Chondrocyte (in vitro differentiated cells): Measurements from ENCODE around the gene GAPDHS. TPM values are rescaled to one million over a fixed set of nuclear protein-coding genes. Genes with fewer than 3 reads are reported as not detected.

Experiments used
- DNase-seq: peaks from one replicate; pipeline ENCODE4 v3.0.0; 2021; ENCODE audit warnings: mixed read lengths, low spot score
- H3K27ac Mint-ChIP-seq: one replicate; pipeline ENCODE4 v1.8.0; 2021; ENCODE audit warnings: mild to moderate bottlenecking, moderate library complexity, mixed read lengths; ENCODE audit not compliant: unreplicated experiment
- H3K27me3 Mint-ChIP-seq: 2 replicates; pipeline ENCODE4 v1.8.0; 2021; ENCODE audit warnings: low read depth, mixed read lengths
- H3K36me3 Mint-ChIP-seq: 2 replicates; pipeline ENCODE4 v1.8.0; 2021; ENCODE audit warnings: low read depth, mixed read lengths
- H3K4me1 Mint-ChIP-seq: 2 replicates; pipeline ENCODE4 v1.8.0; 2021; ENCODE audit warnings: low read depth, mild to moderate bottlenecking, mixed read lengths
- H3K4me3 Mint-ChIP-seq: one replicate; pipeline ENCODE4 v1.8.0; 2021; ENCODE audit warnings: mild to moderate bottlenecking, moderate library complexity, mixed read lengths; ENCODE audit not compliant: unreplicated experiment
- H3K9me3 Mint-ChIP-seq: 2 replicates; pipeline ENCODE4 v1.8.0; 2021; ENCODE audit warnings: low read depth, mixed read lengths
- CTCF ChIP-seq: fragments of 200-600 bp; sonication (generic); IDR thresholded peaks from 2 replicates; pipeline ENCODE4 v1.5.0; 2021; ENCODE audit warnings: antibody characterized with exemption, mild to moderate bottlenecking, moderate library complexity
- total RNA-seq: library from RNA; stranded (reverse); gene quantifications from 3 replicates; pipeline ENCODE4 v1.2.1, GENCODE V29; 2021

The GAPDHS gene
- total RNA-seq, 1 donor from 2014 or later = not detected

DNA sequence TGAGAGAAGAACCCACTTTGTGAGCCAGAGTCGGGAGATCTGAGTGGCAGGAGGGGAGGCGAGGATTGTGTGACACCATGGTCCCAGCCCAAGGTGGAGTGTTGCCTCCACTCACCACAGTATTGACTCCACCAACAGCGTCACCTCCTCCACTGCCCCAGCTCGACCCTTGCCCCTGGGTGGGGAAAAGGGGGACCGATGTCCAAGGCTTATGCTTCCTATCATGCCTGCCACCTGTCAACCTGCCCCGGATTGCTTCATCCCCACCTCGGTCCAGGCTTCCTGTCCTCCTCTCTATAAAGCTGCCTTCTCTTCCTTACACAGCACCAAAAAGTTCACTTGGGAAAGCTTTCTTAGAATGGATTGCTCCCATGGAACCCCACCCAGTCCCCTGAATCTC is 27.2 kb upstream of the GAPDHS start:
- H3K36me3 Mint-ChIP-seq = no peaks in the 10 kb centered on the region
- no peak overlapping the region for H3K27ac Mint-ChIP-seq
- no peaks in the 10 kb centered on the region for H3K9me3 Mint-ChIP-seq
- H3K27me3 Mint-ChIP-seq = peaks cover 74% of the 10 kb centered on the region
- TF ChIP-seq CTCF = no peak
- peaks cover 14% of the 10 kb centered on the region for H3K4me1 Mint-ChIP-seq
- no peak overlapping the region for H3K4me3 Mint-ChIP-seq
- no peak for DNase-seq

DNA sequence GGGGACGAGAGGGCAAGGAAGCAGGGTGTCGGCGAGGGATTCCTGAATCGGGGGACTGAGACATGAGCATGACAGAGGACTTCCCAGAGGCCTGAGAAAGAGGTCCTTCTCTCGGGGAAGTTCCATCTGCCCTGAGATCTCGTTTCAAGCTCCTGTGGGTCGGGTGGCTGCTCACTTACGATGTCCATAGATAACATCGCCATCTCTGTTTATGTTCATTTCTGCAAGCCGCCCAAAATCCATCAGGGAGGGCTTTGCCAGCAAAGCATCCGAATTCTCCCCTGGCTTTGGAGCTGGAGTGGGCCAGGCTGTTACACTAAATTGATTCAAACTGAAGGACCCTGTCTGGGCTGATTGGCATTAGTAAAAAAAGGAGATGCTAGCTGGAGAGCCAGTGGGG is 25.7 kb upstream of the GAPDHS start:
- no peak for TF ChIP-seq CTCF
- no peak for DNase-seq
- Mint-ChIP-seq H3K36me3 (no peaks in the 10 kb centered on the region), H3K9me3 (no peaks in the 10 kb centered on the region), H3K27me3 (peaks cover 76% of the 10 kb centered on the region), H3K27ac (no peak overlapping the region), H3K4me3 (no peak overlapping the region), H3K4me1 (peaks cover 14% of the 10 kb centered on the region)

DNA sequence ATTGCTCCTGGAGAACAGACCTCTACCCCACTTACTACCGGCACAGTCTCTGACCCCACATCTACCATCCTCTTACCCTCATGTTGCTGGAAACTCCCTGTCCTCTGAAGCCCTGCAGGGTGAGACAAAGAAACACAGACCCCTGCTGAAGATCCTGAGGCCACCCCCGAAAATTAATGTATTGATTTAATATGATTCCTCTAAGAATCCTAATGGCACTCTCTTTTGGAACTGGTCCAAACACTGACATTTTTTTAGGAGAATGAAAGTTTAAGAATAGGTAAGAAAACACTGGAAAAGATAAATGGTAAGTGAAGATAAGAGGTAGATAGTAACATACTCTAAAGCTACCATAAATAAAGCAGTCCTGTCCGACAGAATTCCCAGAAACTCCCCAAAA is 25.1 kb upstream of the GAPDHS start:
- TF ChIP-seq CTCF = no peak
- no peaks in the 10 kb centered on the region for H3K9me3 Mint-ChIP-seq
- no peaks in the 10 kb centered on the region for H3K36me3 Mint-ChIP-seq
- no peak overlapping the region for H3K4me3 Mint-ChIP-seq
- H3K4me1 Mint-ChIP-seq = peaks cover 14% of the 10 kb centered on the region
- peaks cover 74% of the 10 kb centered on the region for H3K27me3 Mint-ChIP-seq
- no peak overlapping the region for H3K27ac Mint-ChIP-seq
- DNase-seq = no peak

DNA sequence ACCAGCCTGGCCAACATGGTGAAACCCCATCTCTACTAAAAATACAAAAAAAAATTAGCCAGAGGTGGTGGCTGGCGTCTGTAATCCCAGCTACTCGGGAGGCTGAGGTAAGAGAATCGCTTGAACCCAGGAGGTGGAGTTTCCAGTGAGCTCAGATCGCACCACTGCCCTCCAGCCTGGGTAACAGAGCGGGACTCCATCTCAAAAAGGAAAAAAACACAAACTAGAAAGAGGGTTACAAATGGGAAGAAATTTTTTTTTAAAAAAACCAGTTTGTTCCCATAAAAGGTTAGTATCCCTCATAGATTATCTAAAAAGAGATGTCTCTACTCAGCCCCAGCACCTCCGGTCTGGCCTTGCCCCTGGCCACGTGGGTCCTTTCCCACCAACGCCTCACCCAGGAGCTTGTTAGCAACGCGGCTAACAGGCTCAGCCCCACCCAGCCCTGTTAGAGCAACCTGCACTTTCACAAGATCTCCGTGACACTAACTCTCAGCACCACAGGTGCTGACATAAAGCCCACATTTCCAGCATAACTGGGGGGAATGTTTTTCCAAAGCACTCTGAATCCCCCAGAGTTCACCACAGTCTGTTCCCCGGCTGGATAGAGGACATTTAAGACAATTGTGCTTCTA is 24.1 kb upstream of the GAPDHS start:
- no peaks in the 10 kb centered on the region for H3K9me3 Mint-ChIP-seq
- DNase-seq = no peak
- H3K27ac Mint-ChIP-seq = no peak overlapping the region
- H3K4me1 Mint-ChIP-seq = peaks cover 14% of the 10 kb centered on the region
- TF ChIP-seq CTCF = no peak
- no peaks in the 10 kb centered on the region for H3K36me3 Mint-ChIP-seq
- no peak overlapping the region for H3K4me3 Mint-ChIP-seq
- peaks cover 73% of the 10 kb centered on the region for H3K27me3 Mint-ChIP-seq

DNA sequence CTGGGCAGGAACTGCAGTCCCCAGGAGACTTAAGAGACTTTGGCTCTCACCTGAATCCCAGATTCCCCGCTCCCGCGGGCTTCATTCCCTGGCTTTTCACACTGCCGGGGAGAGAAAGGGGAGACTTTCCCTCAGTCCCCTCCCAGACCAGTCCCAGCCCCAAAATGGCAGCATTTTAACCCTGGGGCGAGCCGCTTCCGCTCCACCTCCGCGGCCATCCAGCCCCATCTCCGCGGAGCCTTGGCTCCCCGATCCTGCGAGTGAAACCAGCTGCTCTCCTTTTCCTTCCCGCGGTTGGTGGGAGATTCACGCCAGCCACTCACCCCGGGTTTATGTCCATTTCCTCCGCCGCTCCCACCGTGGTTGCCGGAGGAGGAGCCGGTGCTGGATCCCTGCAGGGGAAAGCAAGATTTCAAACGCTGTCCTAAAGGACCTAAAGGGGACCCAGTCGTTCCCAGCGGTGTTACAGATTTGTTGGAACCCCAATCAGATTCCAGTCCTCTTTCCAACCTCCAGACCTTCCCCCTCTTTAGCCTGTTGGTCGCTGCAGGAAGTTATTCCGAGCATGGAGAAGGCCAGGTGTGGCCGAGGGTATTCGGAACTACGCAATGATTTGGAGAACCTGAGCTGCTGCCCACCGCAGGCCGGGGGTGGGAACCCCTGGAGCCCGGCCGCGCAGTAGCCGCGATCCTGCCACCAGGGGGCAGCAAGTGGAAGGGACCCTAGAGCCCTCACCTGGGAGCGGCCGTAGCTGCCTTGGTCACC is 23.2 kb upstream of the GAPDHS start:
- Mint-ChIP-seq H3K36me3 (no peaks in the 10 kb centered on the region), H3K27ac (no peak overlapping the region), H3K27me3 (peaks cover 68% of the 10 kb centered on the region), H3K9me3 (no peaks in the 10 kb centered on the region), H3K4me3 (peak overlapping the region; percentile 65), H3K4me1 (peaks cover 17% of the 10 kb centered on the region)
- peak; percentile 98 for TF ChIP-seq CTCF
- no peak for DNase-seq
